ENCODE measurements around the gene ADAMTS3.

Gene ADAMTS3

GRCh38 chr4:72569719-72570235, 756 bp upstream of the ADAMTS3 start:
- H3K27ac ChIP-seq (ENCODE audit: low read length), result peak overlapping the region; percentile 37
- no peaks in the 10 kb centered on the region for H3K36me3 ChIP-seq (ENCODE audit: control insufficient read depth in 2 of 2, insufficient read depth in 2 of 2, low read length in 2 of 2)
- peak overlapping the region; percentile 84 to 96 for H3K4me3 ChIP-seq (ENCODE audit: low read length in 2 of 2)
- H3K4me1 ChIP-seq (ENCODE audit: control insufficient read depth, insufficient read depth, low read length), result peaks cover 13% of the 10 kb centered on the region
- H3K27me3 ChIP-seq (ENCODE audit: control insufficient read depth in 1 of 2, insufficient read depth in 2 of 2, low read length in 2 of 2), result peaks cover 0 to 2% of the 10 kb centered on the region in 2 donors
- H3K9me3 ChIP-seq (ENCODE audit: control insufficient read depth in 2 of 2, low read length in 2 of 2), result no peaks in the 10 kb centered on the region
- peak overlapping the region; percentile 13 to 73 for H3K9ac ChIP-seq (ENCODE audit: low read length in 2 of 2)

GRCh38 chr4:72567821-72568675, 973 bp downstream of the ADAMTS3 start:
- Histone ChIP-seq H3K9ac (ENCODE audit: low read length in 2 of 2) (peak overlapping the region; percentile 59 to 60), H3K27me3 (ENCODE audit: control insufficient read depth in 1 of 2, insufficient read depth in 2 of 2, low read length in 2 of 2) (peaks cover 0 to 2% of the 10 kb centered on the region in 2 donors), H3K4me1 (ENCODE audit: control insufficient read depth, insufficient read depth, low read length) (peaks cover 13% of the 10 kb centered on the region), H3K4me3 (ENCODE audit: low read length in 2 of 2) (peak overlapping the region; percentile 81 to 84), H3K36me3 (ENCODE audit: control insufficient read depth in 2 of 2, insufficient read depth in 2 of 2, low read length in 2 of 2) (no peaks in the 10 kb centered on the region), H3K27ac (ENCODE audit: low read length) (peak overlapping the region; percentile 55), H3K9me3 (ENCODE audit: control insufficient read depth in 2 of 2, low read length in 2 of 2) (no peaks in the 10 kb centered on the region)

GRCh38 chr4:72567036-72567435, 2.0 kb downstream of the ADAMTS3 start:
- Histone ChIP-seq H3K9ac (ENCODE audit: low read length in 2 of 2) (peak overlapping the region in 1 of 2 donors; percentile 59), H3K36me3 (ENCODE audit: control insufficient read depth in 2 of 2, insufficient read depth in 2 of 2, low read length in 2 of 2) (no peaks in the 10 kb centered on the region), H3K4me1 (ENCODE audit: control insufficient read depth, insufficient read depth, low read length) (peaks cover 13% of the 10 kb centered on the region), H3K4me3 (ENCODE audit: low read length in 2 of 2) (peak overlapping the region; percentile 81 to 84), H3K9me3 (ENCODE audit: control insufficient read depth in 2 of 2, low read length in 2 of 2) (no peaks in the 10 kb centered on the region), H3K27me3 (ENCODE audit: control insufficient read depth in 1 of 2, insufficient read depth in 2 of 2, low read length in 2 of 2) (peaks cover 0 to 2% of the 10 kb centered on the region in 2 donors), H3K27ac (ENCODE audit: low read length) (peak overlapping the region; percentile 55)

GRCh38 chr4:72566464-72566972, 2.5 kb downstream of the ADAMTS3 start:
- Histone ChIP-seq H3K4me1 (ENCODE audit: control insufficient read depth, insufficient read depth, low read length) (peaks cover 13% of the 10 kb centered on the region), H3K9me3 (ENCODE audit: control insufficient read depth in 2 of 2, low read length in 2 of 2) (no peaks in the 10 kb centered on the region), H3K9ac (ENCODE audit: low read length in 2 of 2) (no peak overlapping the region), H3K27me3 (ENCODE audit: control insufficient read depth in 1 of 2, insufficient read depth in 2 of 2, low read length in 2 of 2) (peaks cover 0 to 2% of the 10 kb centered on the region in 2 donors), H3K4me3 (ENCODE audit: low read length in 2 of 2) (no peak overlapping the region), H3K27ac (ENCODE audit: low read length) (no peak overlapping the region), H3K36me3 (ENCODE audit: control insufficient read depth in 2 of 2, insufficient read depth in 2 of 2, low read length in 2 of 2) (no peaks in the 10 kb centered on the region)

GRCh38 chr4:72564789-72565188, 4.2 kb downstream of the ADAMTS3 start:
- Histone ChIP-seq H3K4me3 (ENCODE audit: low read length in 2 of 2) (no peak overlapping the region), H3K27me3 (ENCODE audit: control insufficient read depth in 1 of 2, insufficient read depth in 2 of 2, low read length in 2 of 2) (peaks cover 0 to 2% of the 10 kb centered on the region in 2 donors), H3K36me3 (ENCODE audit: control insufficient read depth in 2 of 2, insufficient read depth in 2 of 2, low read length in 2 of 2) (no peaks in the 10 kb centered on the region), H3K4me1 (ENCODE audit: control insufficient read depth, insufficient read depth, low read length) (peaks cover 12% of the 10 kb centered on the region), H3K27ac (ENCODE audit: low read length) (no peak overlapping the region), H3K9ac (ENCODE audit: low read length in 2 of 2) (no peak overlapping the region), H3K9me3 (ENCODE audit: control insufficient read depth in 2 of 2, low read length in 2 of 2) (no peaks in the 10 kb centered on the region)

- no peak overlapping the region for H3K27ac ChIP-seq (ENCODE audit: low read length)
Measured at GRCh38 chr4:72564184-72564583, 4.8 kb downstream of the ADAMTS3 start.

GRCh38 chr4:72558655-72559054, 10.4 kb downstream of the ADAMTS3 start:
- no peaks in the 10 kb centered on the region for H3K27me3 ChIP-seq (ENCODE audit: control insufficient read depth in 1 of 2, insufficient read depth in 2 of 2, low read length in 2 of 2)
- H3K36me3 ChIP-seq (ENCODE audit: control insufficient read depth in 2 of 2, insufficient read depth in 2 of 2, low read length in 2 of 2), result no peaks in the 10 kb centered on the region
- H3K9ac ChIP-seq (ENCODE audit: low read length in 2 of 2), result no peak overlapping the region
- no peak overlapping the region for H3K27ac ChIP-seq (ENCODE audit: low read length)
- no peaks in the 10 kb centered on the region for H3K9me3 ChIP-seq (ENCODE audit: control insufficient read depth in 2 of 2, low read length in 2 of 2)
- no peaks in the 10 kb centered on the region for H3K4me1 ChIP-seq (ENCODE audit: control insufficient read depth, insufficient read depth, low read length)
- H3K4me3 ChIP-seq (ENCODE audit: low read length in 2 of 2), result no peak overlapping the region

More at GRCh38 chr4:72564184-72564583, 4.8 kb downstream of the ADAMTS3 start:
- H3K27me3 ChIP-seq (ENCODE audit: control insufficient read depth in 1 of 2, insufficient read depth in 2 of 2, low read length in 2 of 2), result no peaks in the 10 kb centered on the region
- no peak overlapping the region for H3K9ac ChIP-seq (ENCODE audit: low read length in 2 of 2)
- H3K36me3 ChIP-seq (ENCODE audit: control insufficient read depth in 2 of 2, insufficient read depth in 2 of 2, low read length in 2 of 2), result no peaks in the 10 kb centered on the region
- no peaks in the 10 kb centered on the region for H3K9me3 ChIP-seq (ENCODE audit: control insufficient read depth in 2 of 2, low read length in 2 of 2)
- H3K4me3 ChIP-seq (ENCODE audit: low read length in 2 of 2), result no peak overlapping the region
- peaks cover 8% of the 10 kb centered on the region for H3K4me1 ChIP-seq (ENCODE audit: control insufficient read depth, insufficient read depth, low read length)

GRCh38 chr4:72557021-72557420, 12.0 kb downstream of the ADAMTS3 start:
- no peak overlapping the region for H3K9ac ChIP-seq (ENCODE audit: low read length in 2 of 2)
- H3K4me3 ChIP-seq (ENCODE audit: low read length in 2 of 2), result no peak overlapping the region
- H3K4me1 ChIP-seq (ENCODE audit: control insufficient read depth, insufficient read depth, low read length), result no peaks in the 10 kb centered on the region
- no peaks in the 10 kb centered on the region for H3K9me3 ChIP-seq (ENCODE audit: control insufficient read depth in 2 of 2, low read length in 2 of 2)
- H3K36me3 ChIP-seq (ENCODE audit: control insufficient read depth in 2 of 2, insufficient read depth in 2 of 2, low read length in 2 of 2), result no peaks in the 10 kb centered on the region
- H3K27ac ChIP-seq (ENCODE audit: low read length), result no peak overlapping the region
- no peaks in the 10 kb centered on the region for H3K27me3 ChIP-seq (ENCODE audit: control insufficient read depth in 1 of 2, insufficient read depth in 2 of 2, low read length in 2 of 2)

GRCh38 chr4:72555377-72555831, 13.6 kb downstream of the ADAMTS3 start:
- Histone ChIP-seq H3K9me3 (ENCODE audit: control insufficient read depth in 2 of 2, low read length in 2 of 2) (no peaks in the 10 kb centered on the region), H3K4me3 (ENCODE audit: low read length in 2 of 2) (no peak overlapping the region), H3K9ac (ENCODE audit: low read length in 2 of 2) (no peak overlapping the region), H3K36me3 (ENCODE audit: control insufficient read depth in 2 of 2, insufficient read depth in 2 of 2, low read length in 2 of 2) (no peaks in the 10 kb centered on the region), H3K27ac (ENCODE audit: low read length) (no peak overlapping the region), H3K4me1 (ENCODE audit: control insufficient read depth, insufficient read depth, low read length) (no peaks in the 10 kb centered on the region), H3K27me3 (ENCODE audit: control insufficient read depth in 1 of 2, insufficient read depth in 2 of 2, low read length in 2 of 2) (no peaks in the 10 kb centered on the region)

- no peaks in the 10 kb centered on the region for H3K9me3 ChIP-seq (ENCODE audit: control insufficient read depth in 2 of 2, low read length in 2 of 2)
- H3K4me3 ChIP-seq (ENCODE audit: low read length in 2 of 2), result no peak overlapping the region
- H3K9ac ChIP-seq (ENCODE audit: low read length in 2 of 2), result no peak overlapping the region
- H3K4me1 ChIP-seq (ENCODE audit: control insufficient read depth, insufficient read depth, low read length), result no peaks in the 10 kb centered on the region
- no peaks in the 10 kb centered on the region for H3K27me3 ChIP-seq (ENCODE audit: control insufficient read depth in 1 of 2, insufficient read depth in 2 of 2, low read length in 2 of 2)
- no peak overlapping the region for H3K27ac ChIP-seq (ENCODE audit: low read length)
- no peaks in the 10 kb centered on the region for H3K36me3 ChIP-seq (ENCODE audit: control insufficient read depth in 2 of 2, insufficient read depth in 2 of 2, low read length in 2 of 2)
Measured at GRCh38 chr4:72553540-72554337, 15.3 kb downstream of the ADAMTS3 start.
